ENCODE results near the gene ZNF550.

The ZNF550 gene
- long read RNA-seq, full-length matches to known transcripts: 18 of 38 reads
- long read RNA-seq, partial matches to known transcripts: 9 of 38 reads
- long read RNA-seq, other reads (novel, unspliced or antisense): 11 of 38 reads

DNA sequence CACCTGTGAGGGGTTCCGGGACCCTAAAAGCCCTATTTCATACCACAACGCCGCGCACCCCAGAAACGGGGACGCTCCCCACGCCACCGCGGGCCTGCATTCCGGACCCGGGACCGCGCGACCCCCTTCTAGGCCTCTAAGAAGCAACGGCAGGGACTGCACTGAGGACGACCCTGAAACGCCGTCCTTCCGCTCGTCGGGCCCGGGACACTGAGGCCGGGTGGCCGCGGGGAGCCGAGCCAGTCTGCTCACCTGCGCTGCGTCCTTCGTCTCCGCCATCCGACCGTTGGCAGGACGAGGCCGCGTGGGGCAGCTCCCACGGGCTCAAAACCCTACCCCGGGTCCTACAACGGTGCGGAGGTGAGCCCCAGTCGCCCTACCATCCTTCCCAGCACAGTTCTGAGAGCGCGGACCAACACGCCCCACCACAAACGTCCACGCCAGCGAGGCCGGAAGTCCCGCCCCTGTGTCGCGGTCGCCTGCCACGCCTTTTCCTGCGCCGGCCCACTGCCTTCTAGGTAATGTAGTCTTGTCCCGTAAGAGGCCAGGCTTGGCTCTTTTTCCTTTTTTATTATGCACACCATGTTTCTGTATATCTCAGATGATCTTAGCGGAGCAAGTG lies at the start of gene ZNF550:
Gene ZNF550, minus strand, starts transcription at position 460 of the 622 bp plus-strand sequence. Its CDS starts 181 bp downstream, at position 279.
- peak within 1 kb of the TSS; percentile 86 for H3K27ac ChIP-seq (replicated peaks)
- TF ChIP-seq SPI1 (IDR thresholded peaks at IDR 0.05; ENCODE audit: borderline replicate concordance, low read depth): no peak
- TF ChIP-seq GABPA (IDR thresholded peaks at IDR 0.05; ENCODE audit: low read depth): peak; percentile 97
- TF ChIP-seq, protein P1, sequence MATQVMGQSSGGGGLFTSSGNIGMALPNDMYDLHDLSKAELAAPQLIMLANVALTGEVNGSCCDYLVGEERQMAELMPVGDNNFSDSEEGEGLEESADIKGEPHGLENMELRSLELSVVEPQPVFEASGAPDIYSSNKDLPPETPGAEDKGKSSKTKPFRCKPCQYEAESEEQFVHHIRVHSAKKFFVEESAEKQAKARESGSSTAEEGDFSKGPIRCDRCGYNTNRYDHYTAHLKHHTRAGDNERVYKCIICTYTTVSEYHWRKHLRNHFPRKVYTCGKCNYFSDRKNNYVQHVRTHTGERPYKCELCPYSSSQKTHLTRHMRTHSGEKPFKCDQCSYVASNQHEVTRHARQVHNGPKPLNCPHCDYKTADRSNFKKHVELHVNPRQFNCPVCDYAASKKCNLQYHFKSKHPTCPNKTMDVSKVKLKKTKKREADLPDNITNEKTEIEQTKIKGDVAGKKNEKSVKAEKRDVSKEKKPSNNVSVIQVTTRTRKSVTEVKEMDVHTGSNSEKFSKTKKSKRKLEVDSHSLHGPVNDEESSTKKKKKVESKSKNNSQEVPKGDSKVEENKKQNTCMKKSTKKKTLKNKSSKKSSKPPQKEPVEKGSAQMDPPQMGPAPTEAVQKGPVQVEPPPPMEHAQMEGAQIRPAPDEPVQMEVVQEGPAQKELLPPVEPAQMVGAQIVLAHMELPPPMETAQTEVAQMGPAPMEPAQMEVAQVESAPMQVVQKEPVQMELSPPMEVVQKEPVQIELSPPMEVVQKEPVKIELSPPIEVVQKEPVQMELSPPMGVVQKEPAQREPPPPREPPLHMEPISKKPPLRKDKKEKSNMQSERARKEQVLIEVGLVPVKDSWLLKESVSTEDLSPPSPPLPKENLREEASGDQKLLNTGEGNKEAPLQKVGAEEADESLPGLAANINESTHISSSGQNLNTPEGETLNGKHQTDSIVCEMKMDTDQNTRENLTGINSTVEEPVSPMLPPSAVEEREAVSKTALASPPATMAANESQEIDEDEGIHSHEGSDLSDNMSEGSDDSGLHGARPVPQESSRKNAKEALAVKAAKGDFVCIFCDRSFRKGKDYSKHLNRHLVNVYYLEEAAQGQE (IDR thresholded peaks at IDR 0.05; ENCODE audit: insufficient replicate concordance, low read depth): peak; percentile 38
- TF ChIP-seq POLR2AphosphoS5 (IDR thresholded peaks at IDR 0.05; ENCODE audit: low read depth): peak; percentile 76; the same call in 1 of the 2 replicates
- TF ChIP-seq, protein P2, sequence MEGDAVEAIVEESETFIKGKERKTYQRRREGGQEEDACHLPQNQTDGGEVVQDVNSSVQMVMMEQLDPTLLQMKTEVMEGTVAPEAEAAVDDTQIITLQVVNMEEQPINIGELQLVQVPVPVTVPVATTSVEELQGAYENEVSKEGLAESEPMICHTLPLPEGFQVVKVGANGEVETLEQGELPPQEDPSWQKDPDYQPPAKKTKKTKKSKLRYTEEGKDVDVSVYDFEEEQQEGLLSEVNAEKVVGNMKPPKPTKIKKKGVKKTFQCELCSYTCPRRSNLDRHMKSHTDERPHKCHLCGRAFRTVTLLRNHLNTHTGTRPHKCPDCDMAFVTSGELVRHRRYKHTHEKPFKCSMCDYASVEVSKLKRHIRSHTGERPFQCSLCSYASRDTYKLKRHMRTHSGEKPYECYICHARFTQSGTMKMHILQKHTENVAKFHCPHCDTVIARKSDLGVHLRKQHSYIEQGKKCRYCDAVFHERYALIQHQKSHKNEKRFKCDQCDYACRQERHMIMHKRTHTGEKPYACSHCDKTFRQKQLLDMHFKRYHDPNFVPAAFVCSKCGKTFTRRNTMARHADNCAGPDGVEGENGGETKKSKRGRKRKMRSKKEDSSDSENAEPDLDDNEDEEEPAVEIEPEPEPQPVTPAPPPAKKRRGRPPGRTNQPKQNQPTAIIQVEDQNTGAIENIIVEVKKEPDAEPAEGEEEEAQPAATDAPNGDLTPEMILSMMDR (IDR thresholded peaks at IDR 0.05; ENCODE audit: insufficient read depth, low read length): no peak
- peak within 1 kb of the TSS; percentile 99 for H3K4me3 ChIP-seq (replicated peaks; ENCODE audit: insufficient read depth, low read length)

DNA sequence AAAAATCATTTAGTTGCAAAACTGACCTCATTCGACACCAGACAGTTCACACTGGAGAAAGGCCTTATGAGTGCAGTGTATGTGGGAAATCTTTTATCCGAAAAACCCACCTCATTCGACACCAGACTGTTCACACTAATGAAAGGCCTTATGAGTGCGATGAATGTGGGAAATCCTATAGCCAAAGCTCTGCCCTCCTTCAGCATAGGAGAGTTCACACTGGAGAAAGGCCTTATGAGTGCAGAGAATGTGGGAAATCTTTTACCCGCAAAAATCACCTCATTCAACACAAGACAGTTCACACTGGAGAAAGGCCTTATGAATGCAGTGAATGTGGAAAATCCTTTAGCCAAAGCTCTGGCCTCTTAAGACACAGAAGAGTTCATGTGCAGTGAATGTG lies 47.3 kb upstream of the ZNF550 start:
- no peak overlapping the region for H3K4me3 ChIP-seq (replicated peaks; ENCODE audit: insufficient read depth, low read length)
- TF ChIP-seq SPI1 (IDR thresholded peaks at IDR 0.05; ENCODE audit: borderline replicate concordance, low read depth) (no peak), POLR2AphosphoS5 (IDR thresholded peaks at IDR 0.05; ENCODE audit: low read depth) (no peak), GABPA (IDR thresholded peaks at IDR 0.05; ENCODE audit: low read depth) (no peak)
- TF ChIP-seq, protein P1 (IDR thresholded peaks at IDR 0.05; ENCODE audit: insufficient replicate concordance, low read depth): no peak
- TF ChIP-seq, protein P2 (IDR thresholded peaks at IDR 0.05; ENCODE audit: insufficient read depth, low read length): no peak
- no peak for DNase-seq (ENCODE audit: low read depth in 1 of 2, low spot score in 1 of 2)

More for the DNA sequence above, at the start of gene ZNF550:
- no peaks in the 10 kb centered on the region for H3K27me3 ChIP-seq (ENCODE audit: insufficient read depth, poor library complexity, severe bottlenecking)
- DNase-seq (ENCODE audit: low read depth in 1 of 2, low spot score in 1 of 2): peak; percentile 85 to 92

DNA sequence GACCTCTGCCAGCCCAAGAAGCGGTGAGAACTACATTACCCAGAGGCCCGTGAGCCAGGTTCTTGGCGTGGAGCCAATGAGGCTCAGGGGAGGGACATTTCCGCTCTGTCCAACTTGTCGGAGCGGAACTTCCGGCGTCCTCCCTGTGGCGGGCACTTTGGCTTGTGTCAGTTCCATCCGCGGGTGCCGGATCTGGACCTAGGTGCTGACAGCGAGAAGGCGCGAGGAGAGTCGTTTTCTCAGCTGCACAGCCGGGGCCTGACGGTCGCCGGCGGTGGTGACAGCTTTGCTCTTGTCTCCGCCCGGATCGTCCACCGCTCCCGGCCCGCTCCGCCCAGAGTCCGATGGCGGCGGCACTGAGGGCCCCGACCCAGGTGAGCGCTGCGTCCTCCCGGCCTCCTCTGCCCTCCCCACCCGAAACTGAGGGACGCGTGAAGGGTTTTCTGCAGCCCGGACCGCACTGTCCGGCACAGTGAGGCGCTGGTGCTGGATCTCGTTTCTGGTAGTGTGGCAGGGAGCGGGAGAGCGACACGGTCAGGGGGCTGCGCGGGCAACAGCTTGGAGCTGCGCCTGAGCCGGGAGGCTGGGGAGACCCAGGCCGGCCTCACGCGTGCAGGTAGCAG lies 40.2 kb upstream of the ZNF550 start, which contains the start of gene ZNF530:
Gene ZNF530, plus strand, starts transcription at position 125 of the 623 bp plus-strand sequence. CDS start 4,461 bp downstream, outside the sequence.
- peak; percentile 86 for TF ChIP-seq POLR2AphosphoS5 (IDR thresholded peaks at IDR 0.05; ENCODE audit: low read depth)
- TF ChIP-seq, protein P1 (IDR thresholded peaks at IDR 0.05; ENCODE audit: insufficient replicate concordance, low read depth): no peak
- peak; percentile 95 for TF ChIP-seq GABPA (IDR thresholded peaks at IDR 0.05; ENCODE audit: low read depth)
- peak; percentile 38; the same call in 1 of the 2 replicates for TF ChIP-seq SPI1 (IDR thresholded peaks at IDR 0.05; ENCODE audit: borderline replicate concordance, low read depth)
- TF ChIP-seq, protein P2 (IDR thresholded peaks at IDR 0.05; ENCODE audit: insufficient read depth, low read length): no peak
- peak within 1 kb of the TSS; percentile 78 for H3K27ac ChIP-seq (replicated peaks)
- peak within 1 kb of the TSS; percentile 99 for H3K4me3 ChIP-seq (replicated peaks; ENCODE audit: insufficient read depth, low read length)
- DNase-seq (ENCODE audit: low read depth in 1 of 2, low spot score in 1 of 2): peak; percentile 90 to 96
- no peaks in the 10 kb centered on the region for H3K27me3 ChIP-seq (ENCODE audit: insufficient read depth, poor library complexity, severe bottlenecking)

More for the DNA sequence above, 47.3 kb upstream of the ZNF550 start:
- H3K27ac ChIP-seq (replicated peaks): no peak overlapping the region
- no peaks in the 10 kb centered on the region for H3K27me3 ChIP-seq (ENCODE audit: insufficient read depth, poor library complexity, severe bottlenecking)
